Neural progenitor cell (in vitro differentiated cells): ENCODE results near the gene CFAP299.

Experiments used
- EZH2 ChIP-seq: fragments of 200-600 bp; sonication (generic); IDR thresholded peaks from 2 replicates; pipeline ENCODE4 v1.6.1; 2017; ENCODE audit warnings: antibody characterized with exemption, mild to moderate bottlenecking, moderate library complexity
- EZH2phosphoT487 ChIP-seq: fragments of 200-600 bp; sonication (generic); IDR thresholded peaks from 2 replicates; pipeline ENCODE4 v1.6.1; 2017; ENCODE audit warnings: antibody characterized with exemption
- TF ChIP-seq, protein P1 (sequence below): fragments of 200-600 bp; sonication (generic); IDR thresholded peaks from 2 replicates; pipeline ENCODE4 v1.5.1; 2017; ENCODE audit warnings: antibody characterized with exemption, mild to moderate bottlenecking

GRCh38 chr4:80568891-80569290, 233.4 kb downstream of the CFAP299 start:
- TF ChIP-seq, protein P1, sequence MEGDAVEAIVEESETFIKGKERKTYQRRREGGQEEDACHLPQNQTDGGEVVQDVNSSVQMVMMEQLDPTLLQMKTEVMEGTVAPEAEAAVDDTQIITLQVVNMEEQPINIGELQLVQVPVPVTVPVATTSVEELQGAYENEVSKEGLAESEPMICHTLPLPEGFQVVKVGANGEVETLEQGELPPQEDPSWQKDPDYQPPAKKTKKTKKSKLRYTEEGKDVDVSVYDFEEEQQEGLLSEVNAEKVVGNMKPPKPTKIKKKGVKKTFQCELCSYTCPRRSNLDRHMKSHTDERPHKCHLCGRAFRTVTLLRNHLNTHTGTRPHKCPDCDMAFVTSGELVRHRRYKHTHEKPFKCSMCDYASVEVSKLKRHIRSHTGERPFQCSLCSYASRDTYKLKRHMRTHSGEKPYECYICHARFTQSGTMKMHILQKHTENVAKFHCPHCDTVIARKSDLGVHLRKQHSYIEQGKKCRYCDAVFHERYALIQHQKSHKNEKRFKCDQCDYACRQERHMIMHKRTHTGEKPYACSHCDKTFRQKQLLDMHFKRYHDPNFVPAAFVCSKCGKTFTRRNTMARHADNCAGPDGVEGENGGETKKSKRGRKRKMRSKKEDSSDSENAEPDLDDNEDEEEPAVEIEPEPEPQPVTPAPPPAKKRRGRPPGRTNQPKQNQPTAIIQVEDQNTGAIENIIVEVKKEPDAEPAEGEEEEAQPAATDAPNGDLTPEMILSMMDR: no peak
- TF ChIP-seq EZH2: no peak
- no peak for TF ChIP-seq EZH2phosphoT487
